HG03139 (cell line): Measurements from ENCODE around the gene ARMC2.

ENCODE experiments used
- ATAC-seq: cut with Tn5 transposase; IDR thresholded peaks from one replicate; pipeline ENCODE4 v1.9.1; 2021; ENCODE audit not compliant: unreplicated experiment

Gene ARMC2

DNA sequence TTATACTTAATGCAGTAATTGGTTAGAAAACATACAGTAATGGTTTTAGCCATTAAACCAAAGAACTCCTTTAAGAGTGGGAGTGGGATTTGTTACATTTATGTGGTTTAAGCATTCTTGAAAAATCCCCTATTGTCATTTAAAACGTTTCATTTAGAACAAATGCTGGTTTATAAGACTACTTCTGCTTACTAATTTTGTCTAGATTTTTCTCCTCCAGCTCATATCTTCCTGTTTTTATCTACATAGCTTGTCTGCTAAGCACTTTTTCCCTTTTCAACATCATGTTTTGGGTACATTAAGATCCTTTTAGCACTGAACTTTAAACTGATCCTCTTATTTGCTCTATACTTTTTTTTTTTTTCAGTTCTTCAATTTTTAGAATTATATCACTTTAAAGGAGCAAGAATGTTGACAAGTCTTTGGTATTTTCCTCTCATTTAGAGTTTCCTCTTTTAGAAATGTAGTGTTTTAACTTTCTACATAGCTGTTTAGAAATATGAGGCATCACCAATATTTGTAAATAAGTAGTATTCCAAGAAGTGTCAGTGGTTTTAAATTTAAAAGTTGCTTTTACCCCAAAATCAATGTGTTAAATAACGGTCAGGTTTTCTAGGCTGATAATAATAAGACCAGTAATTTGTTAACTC is 165.6 kb downstream of the ARMC2 start:
- no peak for ATAC-seq

GRCh38 chr6:109014606-109015005 is 166.4 kb downstream of the ARMC2 start:
- no peak for ATAC-seq

DNA sequence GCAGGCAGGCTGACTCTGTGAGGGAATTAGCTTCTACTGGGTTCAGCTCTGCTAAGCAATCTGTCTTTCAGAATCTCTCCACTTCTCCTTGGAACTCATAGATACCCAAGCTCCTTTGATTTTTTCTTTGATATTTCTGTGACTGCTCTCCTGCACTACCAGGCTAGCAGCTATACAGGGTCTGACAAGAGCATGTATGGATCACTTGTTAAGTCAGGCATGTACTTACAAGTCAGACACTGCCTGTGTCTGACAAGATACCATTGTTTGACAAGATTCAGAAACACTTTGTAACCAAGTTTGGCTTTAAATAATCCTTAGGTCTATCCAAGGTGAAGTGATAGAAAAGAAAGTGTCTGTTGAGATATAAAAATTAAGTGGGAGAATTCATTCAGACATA is 167.0 kb downstream of the ARMC2 start:
- ATAC-seq = no peak

- no peak for ATAC-seq
Measured at GRCh38 chr6:109019911-109020310, 171.7 kb downstream of the ARMC2 start.

DNA sequence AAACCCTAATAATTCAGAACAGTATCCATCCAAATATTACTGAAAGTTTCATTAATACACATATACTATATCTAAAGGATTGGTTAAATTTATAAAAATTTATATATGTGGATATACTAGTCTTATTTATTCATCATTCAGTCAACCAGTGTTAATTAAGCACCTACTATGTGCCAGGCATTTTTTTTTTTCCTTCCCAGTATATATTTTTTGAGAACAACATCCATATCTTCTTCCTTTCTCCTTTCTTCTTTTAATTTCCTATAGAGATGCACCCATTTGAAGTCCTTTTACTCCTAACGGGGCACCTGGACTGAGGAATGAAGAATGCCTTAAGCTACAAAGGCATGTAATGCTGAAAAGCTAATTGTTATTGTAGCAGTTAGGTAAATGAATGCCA is 173.6 kb downstream of the ARMC2 start:
- ATAC-seq = no peak

DNA sequence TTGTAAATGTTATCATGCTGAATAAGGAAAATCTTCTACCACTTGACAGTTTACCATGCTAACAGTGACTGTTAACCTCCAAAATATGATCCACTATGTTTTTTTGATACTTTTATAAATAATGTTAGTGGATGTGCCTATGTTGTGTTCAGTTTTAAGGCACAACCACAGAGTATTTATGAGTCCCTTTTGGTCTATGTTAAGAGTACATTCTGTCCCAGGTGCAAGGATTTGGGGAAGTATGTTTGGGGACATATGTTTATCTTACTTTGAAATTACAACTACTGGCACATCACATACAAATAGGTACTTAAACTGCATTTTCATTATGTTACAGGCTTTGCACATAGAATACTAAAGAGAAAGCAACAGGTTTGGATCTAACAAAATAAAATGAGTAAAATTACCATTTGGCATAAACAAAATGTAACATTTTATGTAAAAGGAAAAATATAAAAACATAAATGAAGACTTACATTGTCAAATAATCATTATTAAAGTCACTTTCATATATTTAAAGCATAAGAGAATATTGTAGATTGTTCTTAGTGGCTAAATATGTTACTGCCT is 175.2 kb downstream of the ARMC2 start:
- ATAC-seq = no peak
